Testis (tissue), 2 donors: Measurements from ENCODE around the gene CCM2.

Source experiments
- CTCF ChIP-seq, 3 experiments: fragments of 450-650 bp in 2 of 3; fragments of 200-600 bp in 1 of 3; sonication (generic) in 1 of 3; IDR thresholded peaks; one replicate each; pipeline ENCODE4 v1.5.1; 2016 to 2019; ENCODE audit warnings: antibody characterized with exemption in 3 of 3, mild to moderate bottlenecking in 2 of 3, moderate library complexity in 1 of 3
- POLR2A ChIP-seq: fragments of 450-650 bp; IDR thresholded peaks from one replicate; pipeline ENCODE4 v1.6.1; 2017; ENCODE audit warnings: antibody characterized with exemption, mild to moderate bottlenecking, moderate library complexity

GRCh38 chr7:45031829-45032228 is 31.8 kb downstream of the CCM2 start:
- TF ChIP-seq CTCF (IDR thresholded peaks at IDR 0.05) (no peak), POLR2A (no peak)
